GM21528 (cell line): ENCODE data around the gene KCTD8.
"Not testable (repeated sequence)": the region's sequence is repeated elsewhere in the genome, so short reads cannot be mapped to it uniquely, and the experiment has no call there.

Experiments
- ATAC-seq: cut with Tn5 transposase; IDR thresholded peaks from one replicate; pipeline ENCODE4 v1.9.1; 2021; ENCODE audit warnings: mild to moderate bottlenecking, moderate library complexity; ENCODE audit not compliant: unreplicated experiment, low FRiP score

The KCTD8 gene

GRCh38 chr4:44342800-44343199 is 105.8 kb downstream of the KCTD8 start:
- ATAC-seq, result no peak

GRCh38 chr4:44326741-44327140 is 121.9 kb downstream of the KCTD8 start:
- no peak for ATAC-seq

GRCh38 chr4:44320833-44321232 is 127.8 kb downstream of the KCTD8 start:
- no peak for ATAC-seq

- no peak for ATAC-seq
Observed at GRCh38 chr4:44319129-44319528, 129.5 kb downstream of the KCTD8 start.

GRCh38 chr4:44313702-44314101 is 134.9 kb downstream of the KCTD8 start:
- no peak for ATAC-seq

- no peak for ATAC-seq
Observed at GRCh38 chr4:44287505-44287904, 161.1 kb downstream of the KCTD8 start.

- ATAC-seq, result no peak
Observed at GRCh38 chr4:44279469-44279868, 169.1 kb downstream of the KCTD8 start.

- no peak for ATAC-seq
Observed at GRCh38 chr4:44279066-44279465, 169.5 kb downstream of the KCTD8 start.

GRCh38 chr4:44257461-44257860 is 191.1 kb downstream of the KCTD8 start:
- ATAC-seq, result no peak

GRCh38 chr4:44256414-44256813 is 192.2 kb downstream of the KCTD8 start:
- ATAC-seq, result no peak

- ATAC-seq, result no peak
Observed at GRCh38 chr4:44237643-44238042, 211.0 kb downstream of the KCTD8 start.

GRCh38 chr4:44235897-44236296 is 212.7 kb downstream of the KCTD8 start:
- ATAC-seq, result no peak

- ATAC-seq, result no peak
Observed at GRCh38 chr4:44232262-44232661, 216.3 kb downstream of the KCTD8 start.

GRCh38 chr4:44231006-44231405 is 217.6 kb downstream of the KCTD8 start:
- no peak for ATAC-seq

- no peak for ATAC-seq
Observed at GRCh38 chr4:44228326-44228725, 220.3 kb downstream of the KCTD8 start.

- no peak for ATAC-seq
Observed at GRCh38 chr4:44221407-44221806, 227.2 kb downstream of the KCTD8 start.

- ATAC-seq, result no peak
Observed at GRCh38 chr4:44210750-44211149, 237.9 kb downstream of the KCTD8 start.

- ATAC-seq, result no peak
Observed at GRCh38 chr4:44196796-44197195, 251.8 kb downstream of the KCTD8 start.

- no peak for ATAC-seq
Observed at GRCh38 chr4:44194365-44194764, 254.2 kb downstream of the KCTD8 start.

- ATAC-seq, result no peak
Observed at GRCh38 chr4:44186850-44187246, 261.8 kb downstream of the KCTD8 start.

- no peak for ATAC-seq
Observed at GRCh38 chr4:44186096-44186849, 262.3 kb downstream of the KCTD8 start.

GRCh38 chr4:44181491-44182349 is 266.9 kb downstream of the KCTD8 start:
- not testable (repeated sequence) for ATAC-seq
